Activated CD4-positive, CD25-positive, alpha-beta regulatory T cell treated with anti-CD3 and anti-CD28 coated beads, Interleukin-2, amount 50 U/mL, for 72 hours (primary cell): ENCODE measurements around the gene WNT7A.

ENCODE experiments used
- DNase-seq: peaks from one replicate; pipeline ENCODE4 v3.0.0; 2021

WNT7A gene

DNA sequence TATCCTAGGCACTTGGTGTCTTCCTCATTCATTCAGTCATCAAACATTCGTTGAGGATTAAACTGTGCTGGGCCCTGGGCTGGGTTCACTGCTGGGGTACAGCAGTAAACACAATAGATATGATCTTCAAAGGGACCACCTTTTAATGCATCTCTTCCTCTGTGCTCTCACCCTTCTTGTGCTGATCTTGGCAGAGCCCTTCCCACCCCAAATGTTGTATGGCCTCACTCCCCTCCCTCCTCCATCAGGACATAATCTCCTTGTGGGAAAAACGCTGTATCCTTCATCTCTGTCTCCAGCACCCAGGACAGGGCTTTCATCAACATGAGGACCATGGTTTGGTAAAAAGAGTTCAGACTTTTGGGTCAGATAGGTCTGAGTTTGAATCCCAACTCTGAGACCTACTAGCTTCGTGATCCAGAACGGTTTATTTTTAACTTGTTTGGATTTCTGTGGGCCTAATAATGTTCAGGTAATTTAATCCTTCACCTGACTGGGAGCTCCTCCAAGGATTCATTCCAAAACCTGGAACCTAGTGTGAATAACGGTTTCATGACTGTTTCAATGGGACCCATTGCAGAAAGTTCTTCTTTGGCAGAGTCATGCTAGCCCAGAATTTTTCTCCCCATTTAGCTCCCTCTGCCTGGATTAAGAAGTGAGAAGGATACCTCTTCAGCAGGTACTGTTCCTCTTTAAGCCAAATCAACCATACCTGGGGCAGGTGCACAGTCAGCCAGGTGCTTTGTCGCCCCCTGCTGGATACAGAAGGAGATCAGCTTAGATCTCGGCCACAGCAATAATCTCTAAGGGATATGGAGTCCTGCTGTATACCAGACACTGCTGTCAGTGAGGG is 5.2 kb upstream of the WNT7A start:
- peak; percentile 63 for DNase-seq

DNA sequence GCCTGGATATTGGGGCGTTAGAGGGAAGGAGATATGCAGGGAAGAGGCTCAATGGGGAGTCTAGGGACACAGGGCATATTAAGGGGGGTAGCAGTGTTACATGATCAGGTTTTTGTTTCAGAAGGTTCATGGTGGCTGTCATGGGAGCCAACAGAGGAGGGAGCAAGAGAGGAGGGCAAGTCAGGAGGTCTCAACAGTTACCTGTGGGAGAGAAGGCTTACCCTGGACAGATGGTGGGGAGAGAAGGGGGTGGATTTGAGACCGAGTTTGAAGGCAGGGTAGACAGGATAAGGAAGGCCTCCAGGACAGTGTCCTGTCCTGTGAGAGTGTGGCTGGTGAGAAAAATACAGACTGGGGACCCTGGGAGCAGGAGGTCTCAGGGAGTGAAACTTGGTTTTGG is 3.8 kb upstream of the WNT7A start:
- DNase-seq = no peak

DNA sequence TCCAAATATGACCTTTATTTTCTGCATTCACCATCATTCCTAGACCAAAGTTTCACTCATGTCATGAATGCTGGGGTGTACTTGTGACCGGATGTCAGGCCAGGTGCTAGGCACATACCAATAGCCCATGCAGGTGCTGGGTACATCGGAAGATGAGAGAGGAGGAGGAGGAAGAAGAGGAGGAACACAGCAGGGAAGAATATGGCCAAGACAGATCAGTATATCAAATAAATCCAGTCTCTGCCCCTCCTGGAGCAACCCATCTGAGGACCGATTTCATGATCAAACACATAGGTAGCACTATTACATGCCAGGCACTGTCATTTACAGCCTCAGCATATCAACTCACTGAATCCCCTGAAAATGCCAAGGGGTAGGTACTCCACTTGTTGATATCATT is 3.0 kb upstream of the WNT7A start:
- no peak for DNase-seq

DNA sequence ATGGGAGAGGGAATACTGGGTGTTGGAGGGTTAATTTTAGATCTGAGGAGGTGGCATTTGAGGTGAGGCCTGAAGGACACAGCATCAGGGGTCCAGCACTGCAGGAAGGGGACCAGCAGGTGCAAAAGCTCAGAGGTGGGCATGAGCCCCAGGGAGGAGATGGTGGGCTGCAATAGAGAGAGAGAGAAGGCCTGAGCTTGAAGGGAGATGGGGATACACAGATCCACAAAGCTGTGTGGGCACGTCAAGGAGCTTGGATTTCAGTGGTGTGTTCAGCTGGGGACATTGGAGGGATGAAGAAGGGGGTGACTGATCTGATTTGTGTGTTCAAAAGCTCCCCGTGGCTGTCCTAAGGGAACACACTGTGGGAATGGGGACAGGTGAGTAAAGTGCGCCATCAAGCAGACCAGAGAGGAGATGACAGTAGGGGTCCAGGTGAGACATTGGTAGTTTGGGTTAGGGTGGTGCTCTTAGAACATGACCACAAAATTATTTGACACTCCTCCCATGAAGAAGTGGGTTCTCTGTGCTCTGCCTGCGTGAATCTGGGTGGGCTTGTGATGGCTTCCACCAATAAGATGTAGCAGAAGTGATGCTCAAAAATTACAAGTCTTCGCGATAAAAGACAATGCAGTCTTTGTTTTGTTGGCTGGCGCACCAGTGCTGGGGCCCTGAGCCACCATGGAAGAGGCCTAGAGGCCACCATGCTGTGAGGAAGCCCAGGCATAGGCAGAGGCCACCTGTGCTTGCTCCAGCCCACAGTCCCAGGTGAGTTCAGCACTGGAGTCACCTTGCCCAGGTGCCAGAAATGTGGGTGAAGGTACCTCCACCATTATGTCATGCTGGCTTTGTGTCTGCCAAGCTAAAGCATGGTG is 1.9 kb upstream of the WNT7A start:
- no peak for DNase-seq

DNA sequence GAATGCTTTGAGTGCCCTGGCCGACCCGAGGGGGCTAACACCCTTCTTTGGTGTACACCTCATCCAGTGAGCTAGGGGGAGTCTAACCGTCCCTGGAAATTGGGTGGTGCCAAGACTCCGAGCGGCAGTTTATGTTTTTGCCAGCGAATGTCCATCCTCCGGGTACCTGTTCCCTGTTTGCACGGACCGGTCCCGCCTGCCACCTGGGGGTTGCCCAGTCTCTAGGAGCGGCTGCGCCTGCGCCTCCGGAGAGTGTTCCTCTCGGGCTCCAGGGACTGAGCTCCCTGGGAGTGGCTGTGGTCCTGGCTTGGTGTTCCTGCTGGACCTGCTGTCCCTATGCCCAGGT is 913 bp upstream of the WNT7A start:
- DNase-seq = no peak

DNA sequence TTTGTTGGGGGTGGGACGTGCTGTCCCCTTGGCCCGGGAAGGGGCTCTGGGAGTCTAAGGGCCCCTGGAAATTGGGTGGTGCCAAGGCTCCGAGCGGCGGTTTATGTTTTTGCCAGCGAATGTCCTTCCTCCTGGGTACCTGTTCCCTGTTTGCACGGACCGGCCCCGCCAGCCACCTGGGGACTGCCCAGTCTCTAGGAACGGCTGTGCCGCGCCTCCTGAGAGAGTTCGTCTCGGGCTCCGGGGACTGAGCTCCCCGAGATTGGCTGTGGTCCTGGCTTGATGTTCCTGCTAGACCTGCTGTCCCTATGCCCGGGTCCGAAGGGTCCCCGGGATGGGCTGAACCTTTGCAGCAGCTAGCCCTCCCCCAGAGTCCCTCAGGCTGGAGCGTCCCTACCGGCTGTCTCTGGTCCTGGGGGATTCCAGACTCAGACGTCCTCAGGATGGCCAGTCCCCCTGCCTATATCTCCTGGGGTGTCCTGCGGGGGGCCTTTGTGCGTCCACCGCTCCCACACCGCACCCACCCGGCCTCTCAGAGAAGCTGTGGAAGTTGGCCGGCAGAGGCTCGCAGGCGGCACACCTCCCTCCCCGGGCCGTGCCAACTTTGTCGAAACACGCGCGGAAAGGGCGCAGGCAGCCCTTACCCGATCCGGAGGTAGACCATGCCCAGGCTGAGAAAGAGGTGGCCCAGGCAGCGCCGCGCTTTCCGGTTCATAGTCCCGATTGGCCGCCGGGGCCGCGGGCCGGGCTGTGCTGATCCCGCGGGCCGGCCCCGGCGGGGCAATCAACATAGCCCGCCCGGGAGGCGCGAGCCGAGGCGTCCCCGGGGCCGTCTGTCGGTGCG is 547 bp downstream of the WNT7A start:
- peak; percentile 37 for DNase-seq

DNA sequence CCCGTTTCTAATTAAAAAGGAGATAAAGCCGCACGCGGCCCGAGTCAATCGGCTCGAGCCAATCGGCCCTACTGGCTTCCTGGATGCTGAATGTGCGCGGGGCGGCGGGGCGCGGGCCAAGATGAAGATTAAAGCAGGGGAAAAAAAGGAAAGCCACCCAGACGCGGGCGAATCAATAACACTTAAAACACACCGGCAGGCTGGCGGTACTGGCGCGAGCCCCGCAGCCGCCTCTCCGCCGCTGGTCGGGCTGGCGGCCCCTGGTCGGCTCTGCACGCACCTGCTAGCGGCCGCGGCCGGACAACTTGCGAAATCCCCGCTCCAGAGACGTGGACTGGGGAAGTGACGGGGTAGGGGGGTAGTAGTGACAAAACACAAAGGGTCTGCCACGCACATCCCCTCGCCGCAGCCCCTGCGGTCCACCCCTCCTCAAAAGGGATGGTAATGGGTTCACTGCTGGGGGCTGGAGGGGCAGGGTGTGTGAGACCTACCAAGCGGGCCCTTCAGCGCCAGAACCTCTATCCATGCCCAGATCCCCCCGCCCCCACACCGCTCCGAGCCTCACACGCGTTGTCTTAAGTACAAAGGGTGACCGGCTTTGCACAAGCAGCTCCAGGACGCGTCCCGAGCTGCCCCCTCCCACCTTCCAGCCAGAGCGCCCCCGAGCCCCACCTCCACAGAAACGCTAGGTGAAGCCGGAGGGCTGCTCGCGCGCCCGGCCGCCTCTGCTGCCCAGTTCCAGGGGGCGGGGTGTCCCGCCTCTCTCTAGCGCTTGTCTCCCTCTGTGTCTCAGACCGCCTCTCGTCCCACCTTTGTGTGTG is 1.4 kb downstream of the WNT7A start:
- no peak for DNase-seq

DNA sequence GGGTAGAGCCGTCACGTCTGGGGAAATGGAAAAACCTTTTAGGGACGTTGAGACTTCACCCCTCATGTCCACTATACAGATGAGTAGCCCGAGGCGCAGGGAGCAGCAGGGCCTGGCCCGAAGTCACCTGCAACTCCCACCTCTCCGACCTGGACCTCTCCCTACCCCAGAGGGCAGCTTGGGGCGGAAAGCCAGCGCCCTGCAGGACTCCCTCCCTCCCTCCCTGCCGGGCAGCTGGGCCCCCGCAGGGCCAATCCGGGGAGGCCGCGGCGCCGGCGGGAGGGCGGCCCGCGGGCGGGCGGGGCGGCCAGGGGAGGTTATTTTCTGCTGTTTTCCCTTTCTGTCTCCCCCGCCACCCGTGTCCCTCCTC is 2.0 kb downstream of the WNT7A start:
- DNase-seq = no peak

DNA sequence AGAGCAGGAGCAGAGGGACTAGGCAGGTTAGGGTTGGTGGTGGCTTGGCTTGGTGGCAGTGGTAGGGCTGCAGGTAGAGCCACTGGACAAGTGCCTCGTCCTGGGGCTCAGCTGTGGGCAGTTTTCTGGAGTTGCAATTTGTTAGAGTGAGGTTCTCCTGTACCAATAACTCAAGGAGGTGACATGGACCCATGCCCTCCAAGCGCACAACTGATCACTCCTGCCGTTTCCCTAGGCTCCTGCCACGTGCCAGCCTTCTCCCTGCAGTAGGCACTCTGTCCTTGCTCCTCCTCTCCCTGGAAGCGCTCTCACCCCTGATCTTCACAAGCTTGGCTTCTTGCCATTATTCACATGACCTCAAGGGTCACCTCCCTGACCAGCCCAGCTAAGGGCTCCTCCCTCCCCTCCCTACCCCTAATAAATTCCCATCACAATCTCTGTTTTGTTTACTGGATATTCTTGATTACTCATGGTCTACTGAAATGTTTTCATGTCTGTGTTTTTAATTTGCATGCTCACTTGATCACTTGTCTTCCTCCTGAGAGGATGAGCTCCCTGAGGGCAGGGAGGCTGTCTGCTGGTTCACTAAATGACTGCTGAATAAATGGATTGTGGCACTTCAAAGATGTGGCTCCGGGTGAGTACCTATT is 3.3 kb downstream of the WNT7A start:
- no peak for DNase-seq

DNA sequence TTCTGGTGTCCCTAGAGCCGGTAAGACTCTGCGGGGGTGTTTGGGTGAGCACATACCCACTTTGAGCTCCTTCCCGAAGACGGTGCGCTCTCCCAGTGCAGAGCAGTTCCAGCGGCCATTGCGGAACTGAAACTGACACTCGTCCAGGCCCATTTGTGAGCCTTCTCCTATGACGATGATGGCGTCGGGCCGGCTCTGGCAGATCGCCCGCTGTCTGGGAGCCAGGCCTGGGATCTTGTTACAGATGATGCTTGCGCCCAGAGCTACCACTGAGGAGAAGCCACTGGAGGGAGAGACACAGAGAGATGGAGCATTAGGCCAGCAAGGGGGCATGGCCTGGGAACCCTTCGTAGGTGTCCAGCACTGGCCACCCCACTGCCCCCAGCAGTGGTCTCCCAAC is 5.0 kb downstream of the WNT7A start:
- DNase-seq = no peak

DNA sequence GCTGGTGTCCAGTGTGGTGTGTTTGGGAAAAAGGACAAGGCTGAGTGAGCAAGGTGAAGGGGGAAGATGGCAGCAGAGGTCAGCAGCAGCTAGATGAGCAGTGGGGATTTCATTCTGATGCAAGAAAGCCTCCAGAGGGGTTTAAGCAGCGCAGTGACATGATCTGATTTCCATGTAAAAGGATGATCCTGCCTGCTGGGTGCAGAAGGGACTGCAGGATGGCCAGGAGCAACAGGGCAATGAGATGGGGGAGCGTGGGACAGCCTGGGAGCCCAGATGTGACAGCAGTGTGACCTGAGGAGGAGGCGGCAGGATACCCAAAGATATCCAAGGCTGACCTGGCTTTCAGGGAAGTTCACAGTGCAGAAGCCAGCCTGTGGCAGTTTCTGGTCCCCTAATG is 6.1 kb downstream of the WNT7A start:
- no peak for DNase-seq

DNA sequence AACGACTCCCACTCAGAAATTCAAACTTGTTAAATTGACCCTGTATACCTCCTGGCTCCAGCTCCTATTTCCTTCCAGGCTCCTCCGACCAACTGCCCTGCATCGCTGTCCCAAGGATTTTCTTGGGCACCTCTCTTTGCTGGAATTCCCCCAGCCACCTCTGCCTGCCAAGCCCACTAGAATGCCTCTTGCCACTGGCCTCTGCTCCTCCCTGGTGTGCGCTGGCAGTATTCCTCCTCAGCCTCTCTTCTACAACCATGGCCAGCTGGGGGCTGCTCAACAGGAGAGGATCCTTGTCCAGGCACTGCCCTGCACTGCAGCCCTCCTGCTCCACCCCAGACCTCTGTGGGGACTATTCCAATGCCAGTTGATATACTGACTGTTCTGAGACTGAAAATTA is 7.4 kb downstream of the WNT7A start:
- DNase-seq = no peak

DNA sequence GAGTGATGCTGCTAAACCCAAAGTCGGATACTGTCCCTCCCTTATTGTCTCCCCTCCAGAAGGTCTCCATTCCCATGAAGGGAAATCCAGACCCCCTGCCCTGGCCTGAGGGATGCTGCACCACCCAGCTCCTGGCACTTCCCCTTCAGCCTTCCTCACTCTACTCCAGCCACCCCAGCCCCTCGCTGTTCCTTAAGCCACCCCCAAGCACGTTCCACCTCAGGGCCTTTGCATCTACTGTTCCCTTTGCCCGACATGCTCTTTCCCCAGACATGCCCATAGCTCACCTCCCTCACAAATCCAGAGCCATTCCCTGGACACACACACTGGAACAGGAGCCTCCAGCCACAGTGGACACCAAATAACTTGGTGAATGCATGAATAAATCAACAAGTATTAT is 8.1 kb downstream of the WNT7A start:
- DNase-seq = no peak

DNA sequence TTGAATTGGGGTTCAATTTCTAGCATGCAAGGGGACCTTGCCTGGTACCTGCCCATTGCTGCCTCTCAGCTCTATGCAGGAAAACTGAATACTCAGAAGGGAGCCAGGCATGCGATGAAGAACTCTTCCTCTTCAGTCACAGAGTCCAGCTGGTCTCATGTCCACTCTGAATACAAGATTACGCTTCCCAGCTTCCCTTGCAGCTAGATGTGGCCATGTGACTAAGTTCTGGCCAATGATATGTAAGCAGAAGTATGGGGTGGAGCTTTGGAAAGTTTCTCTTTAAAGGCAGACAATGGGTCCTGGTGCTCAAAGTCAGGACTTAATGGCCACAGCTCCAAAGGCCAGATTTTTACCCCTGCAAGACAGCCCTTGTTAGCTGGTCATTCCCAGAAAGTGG is 9.0 kb downstream of the WNT7A start:
- DNase-seq = no peak

DNA sequence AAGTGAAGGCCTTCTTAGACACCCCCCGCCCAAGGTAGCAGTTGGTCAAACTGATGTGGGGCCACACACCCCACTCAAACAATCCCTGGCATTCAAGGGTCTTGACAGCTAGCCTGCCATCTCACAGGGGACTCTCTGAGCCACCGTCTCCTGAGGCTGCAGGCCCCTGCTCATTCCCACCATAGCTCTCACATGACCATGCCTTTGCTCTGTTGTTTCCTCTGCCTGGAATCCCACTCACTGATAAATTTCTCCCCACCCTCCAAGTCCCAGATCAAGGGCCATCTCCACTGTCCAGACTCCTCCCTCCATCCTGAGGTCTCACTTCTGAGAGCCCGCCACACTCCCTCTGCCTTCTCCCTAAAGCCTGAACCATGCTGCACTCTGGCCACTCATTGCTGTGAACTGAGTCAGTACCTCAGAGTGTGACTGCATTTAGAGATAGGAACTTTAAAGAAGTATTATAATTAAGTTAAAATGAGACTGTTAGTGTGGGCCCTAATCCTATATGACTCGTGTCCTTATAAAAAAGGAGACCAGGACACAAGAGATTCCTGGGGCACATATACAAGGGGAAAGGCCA is 10.0 kb downstream of the WNT7A start:
- no peak for DNase-seq

DNA sequence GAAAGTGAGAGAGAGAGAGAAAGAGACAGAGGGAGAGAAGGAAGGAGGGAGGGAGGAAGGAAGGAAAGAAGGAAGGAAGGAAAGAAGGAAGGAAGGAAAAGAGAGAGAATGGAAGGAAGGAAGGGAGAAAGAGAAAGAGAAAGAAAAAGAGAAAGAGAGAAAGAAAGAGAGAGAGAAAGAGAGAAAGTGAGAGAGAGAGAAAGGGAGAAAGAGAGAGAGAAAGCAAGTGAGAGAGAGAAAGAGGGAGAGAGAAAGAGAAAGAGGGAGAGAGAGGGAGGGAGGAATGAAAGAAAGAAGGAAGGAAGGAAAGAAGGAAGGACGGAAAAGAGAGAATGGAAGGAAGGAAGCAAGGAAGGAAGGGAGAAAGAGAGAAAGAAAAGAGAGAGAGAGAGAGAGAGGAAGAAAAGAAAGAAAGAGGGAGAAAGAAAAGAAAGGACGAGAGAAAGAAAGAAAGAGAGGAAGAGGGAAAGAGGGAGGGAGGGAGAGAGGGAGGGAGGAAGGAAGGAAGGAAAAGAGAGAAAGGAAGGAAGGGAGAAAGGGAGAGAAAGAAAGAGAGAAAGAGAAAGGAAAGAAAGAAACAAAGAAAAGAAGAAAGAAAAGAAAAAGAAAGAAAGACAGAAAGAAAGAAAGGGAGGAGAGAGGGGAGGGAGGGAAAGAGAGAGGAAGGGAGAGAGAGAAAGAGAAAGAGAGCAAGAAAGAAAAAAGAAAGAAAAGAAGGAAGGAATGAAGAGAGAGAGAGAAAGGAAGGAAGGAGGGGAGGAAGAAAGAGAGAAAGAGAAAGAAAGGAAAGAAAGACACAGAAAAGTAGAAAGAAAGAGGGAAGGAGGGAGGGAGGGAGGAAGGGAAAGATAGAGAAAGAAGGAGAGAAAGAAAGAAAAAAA is 10.8 kb downstream of the WNT7A start:
- no peak for DNase-seq

DNA sequence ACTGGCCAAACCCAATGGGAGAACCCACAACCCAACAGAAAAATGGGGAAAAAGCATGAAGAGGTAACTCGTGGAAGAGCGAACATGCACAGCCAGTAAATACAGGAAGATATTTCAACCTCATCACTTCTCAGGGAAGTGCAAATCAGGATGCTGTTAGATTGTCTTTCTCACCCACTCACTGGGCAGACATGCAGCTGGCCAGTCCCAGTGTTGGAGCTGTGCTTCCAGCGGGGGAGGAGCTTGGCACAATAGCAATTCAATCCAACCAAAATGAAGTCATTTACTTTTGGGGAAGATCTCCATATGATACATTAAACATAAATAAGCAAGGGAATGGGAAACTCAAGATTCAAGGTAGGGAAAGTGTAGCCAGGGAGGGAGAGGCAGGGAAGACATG is 12.1 kb downstream of the WNT7A start:
- DNase-seq = no peak

DNA sequence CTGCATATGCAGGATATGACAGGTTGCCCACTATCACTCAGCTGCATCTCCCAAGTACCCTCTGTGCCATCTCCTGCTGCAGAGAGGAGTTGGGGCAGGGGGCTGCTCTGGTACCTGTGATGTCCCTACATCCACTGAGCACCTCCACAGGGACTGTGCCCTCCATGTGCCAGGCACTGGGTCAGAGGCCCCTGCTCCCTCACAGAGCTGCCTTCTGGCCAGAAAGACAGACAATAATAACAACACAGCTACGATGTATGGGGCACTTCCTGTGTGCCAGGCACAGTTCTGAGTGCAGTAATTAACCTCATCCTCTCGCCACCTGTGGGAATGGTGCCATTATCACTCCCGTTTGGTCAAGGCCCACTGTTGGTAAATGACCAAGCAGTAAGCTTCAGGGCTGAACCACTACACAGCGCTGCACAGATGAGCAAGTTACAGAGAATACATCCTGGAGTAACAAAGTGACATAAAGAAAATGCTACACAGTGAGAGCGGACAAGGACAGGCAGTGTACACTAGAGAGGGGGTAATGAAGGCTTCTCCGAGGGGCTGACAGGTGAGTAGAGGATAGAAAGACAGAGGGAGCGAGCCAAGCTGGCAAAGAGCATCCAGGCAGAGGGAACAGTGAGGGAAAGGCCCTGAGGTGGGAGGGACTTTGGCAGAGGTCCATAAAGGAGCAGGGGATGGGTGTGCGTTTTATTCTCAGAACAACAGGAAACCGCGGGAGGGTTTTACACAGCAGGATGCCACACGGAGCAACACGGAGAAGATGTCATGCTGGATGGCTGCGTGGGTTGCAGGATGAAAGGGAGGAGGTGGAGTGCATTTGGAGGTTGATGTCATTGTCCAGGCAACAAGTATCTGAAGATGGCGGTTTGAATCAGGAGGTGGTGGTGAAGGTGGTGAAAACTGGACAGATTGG is 13.6 kb downstream of the WNT7A start:
- peak; percentile 42 for DNase-seq

DNA sequence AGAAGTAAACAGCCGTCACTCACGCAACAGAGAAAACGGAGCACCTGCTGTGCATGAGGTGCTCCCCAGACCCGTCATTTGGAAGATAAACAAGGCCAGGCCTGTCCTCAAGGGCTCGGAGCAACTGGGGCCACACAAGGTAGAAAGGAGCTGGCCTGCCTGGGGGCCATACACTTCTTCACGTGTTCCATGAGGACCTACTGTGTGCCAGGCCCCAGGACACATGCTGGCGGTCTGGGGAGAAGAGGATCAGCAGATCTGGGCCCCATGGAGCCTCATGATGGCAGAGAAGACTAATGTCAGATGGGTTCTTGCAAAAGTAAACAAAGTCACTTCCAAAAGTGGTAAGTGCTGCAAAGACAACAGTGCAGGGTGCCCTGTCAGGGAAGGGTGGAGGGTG is 14.3 kb downstream of the WNT7A start:
- no peak for DNase-seq
